DND-41 (cell line): Measurements from ENCODE around the gene ILK.
A peak's percentile ranks its signal among the peaks of the same experiment; 100 is the strongest.

Source experiments
- EZH2 ChIP-seq: IDR thresholded peaks from 3 replicates; pipeline ENCODE4 v1.6.1; 2012; ENCODE audit warnings: borderline replicate concordance, low read depth, mild to moderate bottlenecking, moderate library complexity, low read length, inconsistent platforms; ENCODE audit not compliant: severe bottlenecking
- TF ChIP-seq, protein P1 (sequence below): IDR thresholded peaks from 2 replicates; pipeline ENCODE4 v1.5.1; 2012; ENCODE audit warnings: borderline replicate concordance, low read length, moderate library complexity, mild to moderate bottlenecking; ENCODE audit not compliant: poor library complexity, severe bottlenecking; ENCODE audit errors: extremely low read depth

DNA sequence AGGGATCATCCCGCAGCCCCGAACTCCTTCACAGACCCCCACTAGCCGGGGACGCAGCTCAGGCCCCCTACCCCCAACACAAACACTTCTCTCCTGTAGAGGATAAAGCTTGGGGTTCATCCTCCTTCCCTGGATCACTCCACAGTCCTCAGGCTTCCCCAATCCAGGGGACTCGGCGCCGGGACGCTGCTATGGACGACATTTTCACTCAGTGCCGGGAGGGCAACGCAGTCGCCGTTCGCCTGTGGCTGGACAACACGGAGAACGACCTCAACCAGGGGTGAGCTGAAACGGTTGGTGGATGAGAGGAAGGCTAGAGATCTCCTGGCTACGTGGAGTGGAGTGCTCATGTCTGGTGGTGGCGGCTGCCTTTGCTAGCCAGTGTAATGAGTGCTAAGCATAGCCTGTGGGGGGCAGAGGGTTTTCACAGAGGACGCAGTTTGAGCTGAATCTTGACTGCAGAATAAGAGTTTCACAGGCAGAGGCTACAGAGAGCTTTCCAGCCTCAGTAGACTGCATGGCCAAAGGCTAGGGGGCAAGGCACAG is 580 bp downstream of the ILK start:
- TF ChIP-seq, protein P1, sequence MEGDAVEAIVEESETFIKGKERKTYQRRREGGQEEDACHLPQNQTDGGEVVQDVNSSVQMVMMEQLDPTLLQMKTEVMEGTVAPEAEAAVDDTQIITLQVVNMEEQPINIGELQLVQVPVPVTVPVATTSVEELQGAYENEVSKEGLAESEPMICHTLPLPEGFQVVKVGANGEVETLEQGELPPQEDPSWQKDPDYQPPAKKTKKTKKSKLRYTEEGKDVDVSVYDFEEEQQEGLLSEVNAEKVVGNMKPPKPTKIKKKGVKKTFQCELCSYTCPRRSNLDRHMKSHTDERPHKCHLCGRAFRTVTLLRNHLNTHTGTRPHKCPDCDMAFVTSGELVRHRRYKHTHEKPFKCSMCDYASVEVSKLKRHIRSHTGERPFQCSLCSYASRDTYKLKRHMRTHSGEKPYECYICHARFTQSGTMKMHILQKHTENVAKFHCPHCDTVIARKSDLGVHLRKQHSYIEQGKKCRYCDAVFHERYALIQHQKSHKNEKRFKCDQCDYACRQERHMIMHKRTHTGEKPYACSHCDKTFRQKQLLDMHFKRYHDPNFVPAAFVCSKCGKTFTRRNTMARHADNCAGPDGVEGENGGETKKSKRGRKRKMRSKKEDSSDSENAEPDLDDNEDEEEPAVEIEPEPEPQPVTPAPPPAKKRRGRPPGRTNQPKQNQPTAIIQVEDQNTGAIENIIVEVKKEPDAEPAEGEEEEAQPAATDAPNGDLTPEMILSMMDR: peak; percentile 53
- no peak for TF ChIP-seq EZH2
